Osteoblast (primary cell): Measurements from ENCODE around the gene RASSF9. TPM values are rescaled to one million over a fixed set of nuclear protein-coding genes. Genes with fewer than 3 reads are reported as not detected.
A peak's percentile ranks its signal among the peaks of the same experiment; 100 is the strongest.

Experiments used
- DNase-seq: peaks from one replicate; pipeline ENCODE4 v3.0.0; 2011; ENCODE audit warnings: low spot score, mixed read lengths; ENCODE audit not compliant: insufficient read length; ENCODE audit errors: missing footprints
- H2AFZ ChIP-seq: 2 replicates; pipeline ENCODE4 v1.6.0; 2011; ENCODE audit warnings: mild to moderate bottlenecking, low read length
- H3K27ac ChIP-seq: 2 replicates; pipeline ENCODE4 v1.5.1; 2011; ENCODE audit warnings: mild to moderate bottlenecking, low read depth, low read length, moderate library complexity
- H3K27me3 ChIP-seq: 2 replicates; pipeline ENCODE4 v1.6.0; 2012; ENCODE audit warnings: mild to moderate bottlenecking, control low read depth, inconsistent platforms, low read length, moderate library complexity; ENCODE audit not compliant: insufficient read depth
- H3K36me3 ChIP-seq: 2 replicates; pipeline ENCODE4 v1.5.1; 2011; ENCODE audit warnings: mild to moderate bottlenecking, low read length, control low read depth, moderate library complexity; ENCODE audit not compliant: insufficient read depth
- H3K4me1 ChIP-seq: 2 replicates; pipeline ENCODE4 v1.5.1; 2011; ENCODE audit warnings: mild to moderate bottlenecking, low read length, control low read depth, moderate library complexity; ENCODE audit not compliant: insufficient read depth
- H3K4me2 ChIP-seq: 2 replicates; pipeline ENCODE4 v1.6.0; 2011; ENCODE audit warnings: mild to moderate bottlenecking, low read length; ENCODE audit not compliant: insufficient read depth
- H3K4me3 ChIP-seq: fragments of 200-600 bp; sonication (generic); 3 replicates; pipeline ENCODE4 v1.5.1; 2012; ENCODE audit warnings: mild to moderate bottlenecking, low read length, inconsistent platforms; ENCODE audit not compliant: insufficient read depth
- H3K79me2 ChIP-seq: 2 replicates; pipeline ENCODE4 v1.6.0; 2012; ENCODE audit warnings: mild to moderate bottlenecking, low read length, control low read depth, inconsistent platforms; ENCODE audit not compliant: insufficient read depth
- H3K9me3 ChIP-seq: 2 replicates; pipeline ENCODE4 v1.5.1; 2011; ENCODE audit warnings: low read depth, low read length, control low read depth
- H4K20me1 ChIP-seq: 2 replicates; pipeline ENCODE4 v1.6.0; 2012; ENCODE audit warnings: mild to moderate bottlenecking, low read length, control low read depth; ENCODE audit not compliant: insufficient read depth
- total RNA-seq: library from RNA; depleted of rRNA; stranded (reverse); fragments of >200 nt; gene quantifications from 2 replicates; pipeline ENCODE4 v1.2.3, GENCODE V29; 2012
- TF ChIP-seq, protein P1 (sequence below): IDR thresholded peaks from 2 replicates; pipeline ENCODE4 v1.5.1; 2011; ENCODE audit warnings: mild to moderate bottlenecking, low read depth, low read length, moderate library complexity; ENCODE audit errors: extremely low read depth

The RASSF9 gene
- total RNA-seq, 1 donor, result 5.8 TPM

DNA sequence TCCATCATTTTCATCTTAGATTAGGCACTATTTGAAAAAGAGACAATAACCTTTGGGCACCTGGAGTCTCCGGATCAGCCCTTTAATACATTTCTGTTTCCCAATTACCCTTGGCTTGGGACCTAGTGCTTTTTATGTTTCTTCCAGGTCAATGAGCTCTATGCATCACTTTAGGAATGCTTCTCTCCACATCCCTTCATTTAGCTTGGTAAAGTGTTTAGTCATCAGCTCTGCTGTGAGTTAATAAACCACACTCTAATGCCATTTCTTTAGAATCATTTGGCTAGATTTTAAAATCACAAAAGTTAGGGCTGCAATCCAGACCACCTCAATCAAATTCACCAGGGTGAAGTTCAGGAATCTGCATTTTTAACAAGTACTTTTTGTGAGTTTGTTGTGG, 41.7 kb downstream of the RASSF9 start:
- peak; percentile 43 for DNase-seq
- H3K4me2 ChIP-seq, result no peak overlapping the region

DNA sequence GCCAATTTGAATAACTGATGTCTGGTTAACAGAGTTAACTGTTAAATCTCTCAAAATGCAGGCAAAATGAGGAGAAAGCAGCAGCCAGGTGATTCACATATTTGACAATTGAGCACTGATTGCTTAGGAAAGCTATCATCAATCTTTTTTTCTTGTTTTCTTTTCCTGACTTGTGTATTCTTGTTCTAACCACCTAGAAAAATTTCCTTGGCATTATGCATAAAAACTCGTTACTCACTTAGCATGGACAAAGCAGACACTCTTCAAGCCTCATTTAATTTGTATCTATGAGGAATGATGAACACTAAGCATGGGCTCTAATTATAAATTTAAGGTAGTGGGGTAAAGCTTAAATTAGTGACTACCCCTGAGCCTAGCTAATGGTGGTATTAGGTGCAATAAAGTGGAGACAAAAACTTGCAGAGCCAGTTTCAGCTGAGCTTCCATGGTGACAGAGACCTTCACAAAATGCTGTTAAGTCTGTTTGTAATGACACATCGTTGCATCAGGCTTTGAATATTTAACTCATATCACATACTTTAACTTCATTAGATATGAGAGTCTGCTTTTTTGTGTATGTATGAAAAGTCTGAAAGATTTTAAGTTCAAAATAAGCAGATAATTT, 52.0 kb downstream of the RASSF9 start:
- Histone ChIP-seq H3K4me2 (no peak overlapping the region), H3K27ac (no peak overlapping the region), H4K20me1 (no peaks in the 10 kb centered on the region), H3K4me3 (no peak overlapping the region), H3K36me3 (no peaks in the 10 kb centered on the region), H3K79me2 (no peaks in the 10 kb centered on the region), H3K27me3 (no peaks in the 10 kb centered on the region), H3K9me3 (no peaks in the 10 kb centered on the region), H3K4me1 (no peaks in the 10 kb centered on the region), H2AFZ (no peak overlapping the region)
- TF ChIP-seq, protein P1, sequence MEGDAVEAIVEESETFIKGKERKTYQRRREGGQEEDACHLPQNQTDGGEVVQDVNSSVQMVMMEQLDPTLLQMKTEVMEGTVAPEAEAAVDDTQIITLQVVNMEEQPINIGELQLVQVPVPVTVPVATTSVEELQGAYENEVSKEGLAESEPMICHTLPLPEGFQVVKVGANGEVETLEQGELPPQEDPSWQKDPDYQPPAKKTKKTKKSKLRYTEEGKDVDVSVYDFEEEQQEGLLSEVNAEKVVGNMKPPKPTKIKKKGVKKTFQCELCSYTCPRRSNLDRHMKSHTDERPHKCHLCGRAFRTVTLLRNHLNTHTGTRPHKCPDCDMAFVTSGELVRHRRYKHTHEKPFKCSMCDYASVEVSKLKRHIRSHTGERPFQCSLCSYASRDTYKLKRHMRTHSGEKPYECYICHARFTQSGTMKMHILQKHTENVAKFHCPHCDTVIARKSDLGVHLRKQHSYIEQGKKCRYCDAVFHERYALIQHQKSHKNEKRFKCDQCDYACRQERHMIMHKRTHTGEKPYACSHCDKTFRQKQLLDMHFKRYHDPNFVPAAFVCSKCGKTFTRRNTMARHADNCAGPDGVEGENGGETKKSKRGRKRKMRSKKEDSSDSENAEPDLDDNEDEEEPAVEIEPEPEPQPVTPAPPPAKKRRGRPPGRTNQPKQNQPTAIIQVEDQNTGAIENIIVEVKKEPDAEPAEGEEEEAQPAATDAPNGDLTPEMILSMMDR, result no peak
- peak; percentile 9 for DNase-seq

More for the DNA sequence above, 41.7 kb downstream of the RASSF9 start:
- H3K4me1 ChIP-seq, result peaks cover 13% of the 10 kb centered on the region
- no peak overlapping the region for H3K4me3 ChIP-seq
- H3K27me3 ChIP-seq, result no peaks in the 10 kb centered on the region
- H4K20me1 ChIP-seq, result no peaks in the 10 kb centered on the region
- H3K27ac ChIP-seq, result no peak overlapping the region
- H3K36me3 ChIP-seq, result no peaks in the 10 kb centered on the region
- no peaks in the 10 kb centered on the region for H3K79me2 ChIP-seq
- H3K9me3 ChIP-seq, result no peaks in the 10 kb centered on the region
- TF ChIP-seq, protein P1, result no peak
- no peak overlapping the region for H2AFZ ChIP-seq

DNA sequence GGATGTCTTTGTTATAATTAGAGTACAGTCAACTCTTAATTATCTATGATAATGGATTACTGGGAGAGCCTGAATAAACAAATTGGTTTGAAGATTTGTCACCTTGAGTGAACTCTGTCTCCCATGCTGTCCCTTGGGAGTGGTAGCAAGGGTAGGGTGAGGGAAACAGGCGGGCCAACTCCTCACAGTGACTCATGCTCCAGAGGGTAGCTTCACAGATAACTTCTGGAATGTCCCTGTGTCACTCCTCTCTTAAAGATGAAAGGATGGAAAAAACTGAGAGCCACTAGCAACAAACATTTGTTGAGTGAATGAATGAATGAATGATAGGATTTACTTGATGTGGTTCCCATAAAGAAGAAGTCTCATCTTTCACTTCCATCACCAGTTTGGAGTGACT, 53.5 kb downstream of the RASSF9 start:
- Histone ChIP-seq H3K4me2 (no peak overlapping the region), H4K20me1 (no peaks in the 10 kb centered on the region), H2AFZ (no peak overlapping the region), H3K4me1 (no peaks in the 10 kb centered on the region), H3K79me2 (no peaks in the 10 kb centered on the region), H3K4me3 (no peak overlapping the region), H3K27me3 (no peaks in the 10 kb centered on the region), H3K27ac (no peak overlapping the region), H3K9me3 (no peaks in the 10 kb centered on the region), H3K36me3 (no peaks in the 10 kb centered on the region)
- TF ChIP-seq, protein P1, result no peak
- DNase-seq, result no peak

DNA sequence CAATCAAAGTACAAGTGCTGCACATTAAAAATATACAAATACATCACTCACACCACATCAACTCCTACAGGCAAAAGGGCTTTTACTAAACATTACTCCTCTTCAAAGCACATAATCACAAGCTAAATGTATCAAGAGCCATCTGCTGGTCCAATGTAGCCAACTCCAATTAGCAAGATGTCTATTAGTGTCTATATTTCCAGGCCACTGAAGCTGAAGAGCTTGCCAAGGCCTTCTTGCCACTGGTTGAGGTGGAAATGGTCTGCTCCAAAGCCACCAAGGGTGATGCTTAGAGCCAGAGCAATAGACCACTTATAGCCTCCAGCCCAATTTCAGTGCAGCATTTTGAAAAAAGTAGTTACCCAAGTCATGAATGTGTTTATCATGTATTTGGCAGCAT, 54.4 kb downstream of the RASSF9 start:
- no peaks in the 10 kb centered on the region for H3K79me2 ChIP-seq
- TF ChIP-seq, protein P1, result no peak
- H3K4me1 ChIP-seq, result no peaks in the 10 kb centered on the region
- no peaks in the 10 kb centered on the region for H4K20me1 ChIP-seq
- no peaks in the 10 kb centered on the region for H3K9me3 ChIP-seq
- H2AFZ ChIP-seq, result no peak overlapping the region
- DNase-seq, result no peak
- no peak overlapping the region for H3K4me2 ChIP-seq
- H3K27me3 ChIP-seq, result no peaks in the 10 kb centered on the region
- no peak overlapping the region for H3K27ac ChIP-seq
- H3K36me3 ChIP-seq, result no peaks in the 10 kb centered on the region
- no peak overlapping the region for H3K4me3 ChIP-seq
